HG03354 (cell line): ENCODE data around the gene BARX2.

ENCODE experiments used
- ATAC-seq: cut with Tn5 transposase; IDR thresholded peaks from one replicate; pipeline ENCODE4 v1.9.1; 2021; ENCODE audit warnings: mild to moderate bottlenecking; ENCODE audit not compliant: unreplicated experiment, poor library complexity, severe bottlenecking

The BARX2 gene

GRCh38 chr11:129372609-129373488 is 2.8 kb upstream of the BARX2 start:
- ATAC-seq, result no peak

- no peak for ATAC-seq
Measured at GRCh38 chr11:129373489-129373953, 2.1 kb upstream of the BARX2 start.

GRCh38 chr11:129374081-129374992 is 1.3 kb upstream of the BARX2 start:
- ATAC-seq, result no peak

- ATAC-seq, result no peak
Measured at GRCh38 chr11:129374993-129375750, 476 bp upstream of the BARX2 start.

GRCh38 chr11:129376658-129377341 is 1.2 kb downstream of the BARX2 start:
- ATAC-seq, result no peak

GRCh38 chr11:129377739-129378138 is 2.1 kb downstream of the BARX2 start:
- no peak for ATAC-seq

- no peak for ATAC-seq
Measured at GRCh38 chr11:129380413-129380812, 4.8 kb downstream of the BARX2 start.

- ATAC-seq, result no peak
Measured at GRCh38 chr11:129382583-129382982, 6.9 kb downstream of the BARX2 start.

GRCh38 chr11:129383060-129383459 is 7.4 kb downstream of the BARX2 start:
- no peak for ATAC-seq

- ATAC-seq, result no peak
Measured at GRCh38 chr11:129383502-129383901, 7.9 kb downstream of the BARX2 start.

GRCh38 chr11:129384415-129384814 is 8.8 kb downstream of the BARX2 start:
- ATAC-seq, result no peak

GRCh38 chr11:129385801-129386200 is 10.2 kb downstream of the BARX2 start:
- no peak for ATAC-seq

- ATAC-seq, result no peak
Measured at GRCh38 chr11:129386795-129387397, 11.2 kb downstream of the BARX2 start.

- no peak for ATAC-seq
Measured at GRCh38 chr11:129387434-129387833, 11.8 kb downstream of the BARX2 start.

GRCh38 chr11:129388824-129389223 is 13.2 kb downstream of the BARX2 start:
- no peak for ATAC-seq

- ATAC-seq, result no peak
Measured at GRCh38 chr11:129390303-129390821, 14.7 kb downstream of the BARX2 start.

- no peak for ATAC-seq
Measured at GRCh38 chr11:129391360-129391759, 15.7 kb downstream of the BARX2 start.

GRCh38 chr11:129391821-129392220 is 16.2 kb downstream of the BARX2 start:
- ATAC-seq, result no peak

GRCh38 chr11:129392995-129393394 is 17.3 kb downstream of the BARX2 start:
- ATAC-seq, result no peak
